ENCODE measurements around the gene ACSM6.

The ACSM6 gene, protein sequence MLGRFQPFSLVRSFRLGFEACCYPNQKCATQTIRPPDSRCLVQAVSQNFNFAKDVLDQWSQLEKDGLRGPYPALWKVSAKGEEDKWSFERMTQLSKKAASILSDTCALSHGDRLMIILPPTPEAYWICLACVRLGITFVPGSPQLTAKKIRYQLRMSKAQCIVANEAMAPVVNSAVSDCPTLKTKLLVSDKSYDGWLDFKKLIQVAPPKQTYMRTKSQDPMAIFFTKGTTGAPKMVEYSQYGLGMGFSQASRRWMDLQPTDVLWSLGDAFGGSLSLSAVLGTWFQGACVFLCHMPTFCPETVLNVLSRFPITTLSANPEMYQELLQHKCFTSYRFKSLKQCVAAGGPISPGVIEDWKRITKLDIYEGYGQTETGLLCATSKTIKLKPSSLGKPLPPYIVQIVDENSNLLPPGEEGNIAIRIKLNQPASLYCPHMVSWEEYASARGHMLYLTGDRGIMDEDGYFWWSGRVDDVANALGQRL

DNA sequence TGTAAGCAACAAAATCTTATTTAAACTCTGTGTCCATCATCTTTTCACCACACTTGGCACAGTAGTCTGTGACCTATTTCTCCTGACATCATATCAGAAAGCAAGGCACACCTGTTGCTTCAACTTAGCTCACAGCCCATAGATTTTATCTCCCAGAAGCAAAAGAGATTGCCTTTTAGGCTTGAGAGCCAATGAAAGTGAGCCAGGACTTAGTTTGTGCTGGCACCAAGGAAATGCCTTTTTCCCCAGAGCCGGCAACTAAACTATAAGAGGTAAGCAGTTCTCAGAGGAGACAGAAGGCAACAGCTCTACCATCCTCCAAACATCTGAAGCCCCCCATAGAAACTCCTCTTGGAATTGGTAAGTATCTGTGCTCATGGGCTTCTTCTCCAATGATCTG, at the start of gene ACSM6:
Gene ACSM6, plus strand, starts transcription at position 295 of the 400 bp plus-strand sequence. CDS start 248 bp downstream, outside the sequence.
- no peak within 1 kb of the TSS for H3K4me3 ChIP-seq (replicated peaks in 1 of 2; ENCODE audit: low read depth in 2 of 2, low read length in 2 of 2)
- DNase-seq (ENCODE audit: low read depth in 2 of 2) = no peak
- TF ChIP-seq, protein P1, sequence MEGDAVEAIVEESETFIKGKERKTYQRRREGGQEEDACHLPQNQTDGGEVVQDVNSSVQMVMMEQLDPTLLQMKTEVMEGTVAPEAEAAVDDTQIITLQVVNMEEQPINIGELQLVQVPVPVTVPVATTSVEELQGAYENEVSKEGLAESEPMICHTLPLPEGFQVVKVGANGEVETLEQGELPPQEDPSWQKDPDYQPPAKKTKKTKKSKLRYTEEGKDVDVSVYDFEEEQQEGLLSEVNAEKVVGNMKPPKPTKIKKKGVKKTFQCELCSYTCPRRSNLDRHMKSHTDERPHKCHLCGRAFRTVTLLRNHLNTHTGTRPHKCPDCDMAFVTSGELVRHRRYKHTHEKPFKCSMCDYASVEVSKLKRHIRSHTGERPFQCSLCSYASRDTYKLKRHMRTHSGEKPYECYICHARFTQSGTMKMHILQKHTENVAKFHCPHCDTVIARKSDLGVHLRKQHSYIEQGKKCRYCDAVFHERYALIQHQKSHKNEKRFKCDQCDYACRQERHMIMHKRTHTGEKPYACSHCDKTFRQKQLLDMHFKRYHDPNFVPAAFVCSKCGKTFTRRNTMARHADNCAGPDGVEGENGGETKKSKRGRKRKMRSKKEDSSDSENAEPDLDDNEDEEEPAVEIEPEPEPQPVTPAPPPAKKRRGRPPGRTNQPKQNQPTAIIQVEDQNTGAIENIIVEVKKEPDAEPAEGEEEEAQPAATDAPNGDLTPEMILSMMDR (IDR thresholded peaks at IDR 0.05; ENCODE audit: low read depth, low read length) = no peak

DNA sequence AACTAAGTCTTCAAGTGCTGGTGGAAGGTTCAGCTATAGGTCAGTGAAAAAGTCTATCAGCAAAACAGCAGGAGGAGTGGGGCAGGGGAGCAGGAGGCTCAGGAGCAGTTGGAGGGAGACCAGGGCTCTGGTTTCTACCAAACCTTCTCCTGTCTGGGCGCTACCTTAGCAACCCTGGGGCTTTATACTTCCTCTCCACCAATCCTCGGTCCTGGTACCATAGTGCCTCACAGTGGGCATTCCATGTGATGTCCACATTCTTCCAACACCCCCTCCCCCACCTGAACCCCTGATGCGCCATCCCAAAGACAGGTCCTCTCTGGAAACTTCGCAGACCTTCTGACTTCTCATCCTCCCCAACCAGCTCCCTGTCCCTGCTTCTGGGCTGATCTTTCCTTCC, 25.3 kb upstream of the ACSM6 start:
- H3K4me3 ChIP-seq (replicated peaks in 1 of 2; ENCODE audit: low read depth in 2 of 2, low read length in 2 of 2) = no peak overlapping the region
- TF ChIP-seq, protein P1 (IDR thresholded peaks at IDR 0.05; ENCODE audit: low read depth, low read length) = no peak
- no peak for DNase-seq (ENCODE audit: low read depth in 2 of 2)

DNA sequence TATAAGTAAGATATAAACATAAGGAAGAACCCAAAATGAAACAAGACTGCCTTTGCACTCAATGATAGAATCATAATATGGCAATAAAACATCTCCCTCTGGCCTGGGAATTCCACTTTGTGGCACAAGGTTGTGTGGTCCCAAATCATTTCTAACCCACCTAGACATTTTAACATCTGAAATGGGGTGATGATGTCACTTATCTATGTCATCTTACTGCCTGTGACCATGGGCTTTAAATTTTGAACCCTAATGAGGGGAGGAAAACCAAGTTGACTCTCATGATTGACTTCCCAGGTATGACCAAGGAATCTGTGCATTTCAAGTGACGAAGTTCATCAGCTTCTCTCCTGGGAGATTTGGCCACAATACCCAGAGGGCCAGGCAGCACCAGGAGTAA, 24.5 kb upstream of the ACSM6 start:
- DNase-seq (ENCODE audit: low read depth in 2 of 2) = no peak
- no peak overlapping the region for H3K4me3 ChIP-seq (replicated peaks in 1 of 2; ENCODE audit: low read depth in 2 of 2, low read length in 2 of 2)
- TF ChIP-seq, protein P1 (IDR thresholded peaks at IDR 0.05; ENCODE audit: low read depth, low read length) = no peak

DNA sequence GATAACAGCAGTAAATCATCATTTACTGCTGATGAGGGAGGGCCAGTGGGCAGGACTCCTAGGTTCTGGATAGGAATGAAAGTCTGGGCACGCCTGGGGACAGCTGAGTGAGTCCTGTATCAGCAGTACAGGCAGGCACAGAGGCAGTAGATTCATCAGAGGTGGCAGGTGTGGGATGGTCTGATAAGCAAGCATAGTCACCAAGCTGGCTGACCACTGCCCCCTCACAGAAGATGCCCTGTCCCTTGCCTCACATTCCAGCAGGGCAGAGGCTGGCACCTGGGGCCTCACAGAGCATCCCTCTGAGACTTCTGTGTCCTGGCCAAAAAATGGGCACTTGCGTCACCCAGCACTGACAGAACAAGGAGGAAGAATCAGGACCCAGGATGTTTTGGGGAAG, 23.2 kb upstream of the ACSM6 start:
- TF ChIP-seq, protein P1 (IDR thresholded peaks at IDR 0.05; ENCODE audit: low read depth, low read length) = no peak
- no peak overlapping the region for H3K4me3 ChIP-seq (replicated peaks in 1 of 2; ENCODE audit: low read depth in 2 of 2, low read length in 2 of 2)
- DNase-seq (ENCODE audit: low read depth in 2 of 2) = no peak

DNA sequence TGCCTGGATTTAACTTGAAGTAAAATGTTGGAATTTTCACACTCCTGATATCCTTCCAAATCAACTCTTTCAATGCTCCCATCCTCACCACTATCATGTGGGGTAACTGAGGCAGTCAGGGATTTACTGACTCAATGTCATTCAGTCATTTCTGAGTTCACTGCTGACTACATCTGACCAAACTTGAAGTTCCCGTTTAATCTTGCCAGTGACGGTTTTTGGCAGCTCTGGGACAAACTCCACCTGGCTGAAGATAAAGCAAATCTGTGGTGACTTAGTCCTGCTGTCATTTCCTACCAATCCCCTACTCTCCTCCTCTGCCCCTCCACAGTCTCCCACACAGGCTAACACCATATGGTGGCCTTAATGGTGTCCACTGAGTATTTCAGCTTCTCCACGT, 22.7 kb upstream of the ACSM6 start:
- H3K4me3 ChIP-seq (replicated peaks in 1 of 2; ENCODE audit: low read depth in 2 of 2, low read length in 2 of 2) = no peak overlapping the region
- TF ChIP-seq, protein P1 (IDR thresholded peaks at IDR 0.05; ENCODE audit: low read depth, low read length) = no peak
- no peak for DNase-seq (ENCODE audit: low read depth in 2 of 2)

DNA sequence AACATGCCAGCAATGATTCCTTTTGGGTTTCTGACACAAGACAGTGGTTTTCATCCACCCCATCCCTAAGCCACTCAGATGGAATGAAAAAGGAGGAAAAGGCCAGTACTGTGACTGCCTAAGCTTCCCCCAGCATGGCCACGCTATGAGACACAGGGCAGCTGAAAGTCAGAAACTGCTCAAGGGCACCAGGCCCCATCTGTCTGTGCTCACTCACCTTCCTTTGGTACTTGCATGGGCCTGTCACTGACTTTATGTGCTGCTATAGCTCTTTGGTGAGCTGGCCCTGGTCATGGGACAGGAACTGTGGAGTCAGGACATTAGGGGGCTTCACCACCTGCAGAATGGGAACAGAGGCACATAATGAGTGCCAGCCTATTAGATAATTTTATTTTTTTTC, 21.2 kb upstream of the ACSM6 start:
- H3K4me3 ChIP-seq (replicated peaks in 1 of 2; ENCODE audit: low read depth in 2 of 2, low read length in 2 of 2) = no peak overlapping the region
- DNase-seq (ENCODE audit: low read depth in 2 of 2) = no peak
- TF ChIP-seq, protein P1 (IDR thresholded peaks at IDR 0.05; ENCODE audit: low read depth, low read length) = no peak
